Stimulated activated memory B cell treated with anti-CD40 and anti-IgM and Interleukin-4, amounts not matched to agents 10 μg/mL and 1 μg/mL and 100 μg/mL, for 72 hours (primary cell): ENCODE measurements around the gene ADAD2.
"Not testable (repeated sequence)": the region's sequence is repeated elsewhere in the genome, so short reads cannot be mapped to it uniquely, and the experiment has no call there.

Source experiments
- ATAC-seq: fragments of 150-1000 bp; cut with Tn5 transposase; 2 replicates; pipeline ENCODE4 v1.10.0; 2021
- H3K27ac Mint-ChIP-seq: one replicate; pipeline ENCODE4 v1.8.0; 2022; ENCODE audit warnings: mild to moderate bottlenecking, mixed read lengths
- H3K27me3 Mint-ChIP-seq: one replicate; pipeline ENCODE4 v1.8.0; 2022; ENCODE audit warnings: mixed read lengths
- H3K36me3 Mint-ChIP-seq: one replicate; pipeline ENCODE4 v1.8.0; 2022; ENCODE audit warnings: mixed read lengths
- H3K4me1 Mint-ChIP-seq: one replicate; pipeline ENCODE4 v1.8.0; 2022; ENCODE audit warnings: mixed read lengths
- H3K4me3 Mint-ChIP-seq: one replicate; pipeline ENCODE4 v1.8.0; 2022; ENCODE audit warnings: mild to moderate bottlenecking, moderate library complexity, mixed read lengths
- H3K9me3 Mint-ChIP-seq: one replicate; pipeline ENCODE4 v1.8.0; 2022; ENCODE audit warnings: mixed read lengths

Gene ADAD2

GRCh38 chr16:84198401-84198800, 7.4 kb downstream of the ADAD2 start:
- Mint-ChIP-seq H3K4me1 (peaks cover 10% of the 10 kb centered on the region), H3K27ac (no peak overlapping the region), H3K27me3 (peaks cover 42% of the 10 kb centered on the region), H3K9me3 (peaks cover 3% of the 10 kb centered on the region), H3K36me3 (no peaks in the 10 kb centered on the region), H3K4me3 (no peak overlapping the region)
- no peak for ATAC-seq

GRCh38 chr16:84199097-84199496, 8.1 kb downstream of the ADAD2 start:
- peaks cover 7% of the 10 kb centered on the region for H3K4me1 Mint-ChIP-seq
- no peaks in the 10 kb centered on the region for H3K36me3 Mint-ChIP-seq
- no peak for ATAC-seq
- no peak overlapping the region for H3K27ac Mint-ChIP-seq
- peaks cover 42% of the 10 kb centered on the region for H3K27me3 Mint-ChIP-seq
- no peak overlapping the region for H3K4me3 Mint-ChIP-seq
- peaks cover 3% of the 10 kb centered on the region for H3K9me3 Mint-ChIP-seq

GRCh38 chr16:84199861-84200260, 8.9 kb downstream of the ADAD2 start:
- H3K4me1 Mint-ChIP-seq = no peaks in the 10 kb centered on the region
- no peak overlapping the region for H3K27ac Mint-ChIP-seq
- no peaks in the 10 kb centered on the region for H3K36me3 Mint-ChIP-seq
- H3K27me3 Mint-ChIP-seq = peaks cover 34% of the 10 kb centered on the region
- ATAC-seq = no peak
- peaks cover 3% of the 10 kb centered on the region for H3K9me3 Mint-ChIP-seq
- H3K4me3 Mint-ChIP-seq = no peak overlapping the region

- not testable (repeated sequence) for H3K27me3 Mint-ChIP-seq, H3K9me3 Mint-ChIP-seq, H3K4me1 Mint-ChIP-seq, H3K4me3 Mint-ChIP-seq, ATAC-seq, H3K36me3 Mint-ChIP-seq, H3K27ac Mint-ChIP-seq
Measured at GRCh38 chr16:84204551-84204950, 13.6 kb downstream of the ADAD2 start.

GRCh38 chr16:84205123-84205522, 14.2 kb downstream of the ADAD2 start:
- ATAC-seq, H3K27ac Mint-ChIP-seq, H3K4me3 Mint-ChIP-seq, H3K9me3 Mint-ChIP-seq, H3K4me1 Mint-ChIP-seq, H3K27me3 Mint-ChIP-seq, H3K36me3 Mint-ChIP-seq: not testable (repeated sequence)

GRCh38 chr16:84205976-84206691, 15.2 kb downstream of the ADAD2 start:
- Mint-ChIP-seq H3K36me3 (no peaks in the 10 kb centered on the region), H3K27ac (no peak overlapping the region), H3K27me3 (no peaks in the 10 kb centered on the region), H3K4me3 (no peak overlapping the region), H3K9me3 (peaks cover 8% of the 10 kb centered on the region), H3K4me1 (no peaks in the 10 kb centered on the region)
- no peak for ATAC-seq

GRCh38 chr16:84207251-84207650, 16.3 kb downstream of the ADAD2 start:
- Mint-ChIP-seq H3K36me3 (no peaks in the 10 kb centered on the region), H3K27ac (no peak overlapping the region), H3K4me3 (no peak overlapping the region), H3K9me3 (peaks cover 8% of the 10 kb centered on the region), H3K4me1 (no peaks in the 10 kb centered on the region), H3K27me3 (no peaks in the 10 kb centered on the region)
- no peak for ATAC-seq

- Mint-ChIP-seq H3K4me3 (no peak overlapping the region), H3K36me3 (no peaks in the 10 kb centered on the region), H3K4me1 (no peaks in the 10 kb centered on the region), H3K27me3 (no peaks in the 10 kb centered on the region), H3K9me3 (peaks cover 5% of the 10 kb centered on the region), H3K27ac (no peak overlapping the region)
- no peak for ATAC-seq
Measured at GRCh38 chr16:84207879-84208278, 16.9 kb downstream of the ADAD2 start.

GRCh38 chr16:84209989-84210388, 19.0 kb downstream of the ADAD2 start:
- H3K36me3 Mint-ChIP-seq = no peaks in the 10 kb centered on the region
- no peak overlapping the region for H3K27ac Mint-ChIP-seq
- no peaks in the 10 kb centered on the region for H3K27me3 Mint-ChIP-seq
- ATAC-seq = no peak
- peaks cover 5% of the 10 kb centered on the region for H3K9me3 Mint-ChIP-seq
- H3K4me3 Mint-ChIP-seq = no peak overlapping the region
- H3K4me1 Mint-ChIP-seq = no peaks in the 10 kb centered on the region

- H3K27me3 Mint-ChIP-seq = peaks cover 4% of the 10 kb centered on the region
- no peaks in the 10 kb centered on the region for H3K4me1 Mint-ChIP-seq
- no peak overlapping the region for H3K27ac Mint-ChIP-seq
- H3K36me3 Mint-ChIP-seq = no peaks in the 10 kb centered on the region
- no peak for ATAC-seq
- peaks cover 5% of the 10 kb centered on the region for H3K9me3 Mint-ChIP-seq
- no peak overlapping the region for H3K4me3 Mint-ChIP-seq
Measured at GRCh38 chr16:84212154-84212553, 21.2 kb downstream of the ADAD2 start.

GRCh38 chr16:84212631-84213030, 21.7 kb downstream of the ADAD2 start:
- no peaks in the 10 kb centered on the region for H3K36me3 Mint-ChIP-seq
- H3K27me3 Mint-ChIP-seq = peaks cover 8% of the 10 kb centered on the region
- H3K4me1 Mint-ChIP-seq = no peaks in the 10 kb centered on the region
- H3K27ac Mint-ChIP-seq = no peak overlapping the region
- H3K9me3 Mint-ChIP-seq = peaks cover 5% of the 10 kb centered on the region
- no peak overlapping the region for H3K4me3 Mint-ChIP-seq
- no peak for ATAC-seq

GRCh38 chr16:84214451-84215066, 23.6 kb downstream of the ADAD2 start:
- no peak for ATAC-seq
- Mint-ChIP-seq H3K9me3 (no peaks in the 10 kb centered on the region), H3K27me3 (peaks cover 8% of the 10 kb centered on the region), H3K27ac (no peak overlapping the region), H3K4me3 (no peak overlapping the region), H3K4me1 (no peaks in the 10 kb centered on the region), H3K36me3 (no peaks in the 10 kb centered on the region)

GRCh38 chr16:84215531-84215930, 24.6 kb downstream of the ADAD2 start:
- Mint-ChIP-seq H3K27me3 (peaks cover 11% of the 10 kb centered on the region), H3K36me3 (no peaks in the 10 kb centered on the region), H3K4me3 (no peak overlapping the region), H3K27ac (no peak overlapping the region), H3K9me3 (no peaks in the 10 kb centered on the region), H3K4me1 (no peaks in the 10 kb centered on the region)
- no peak for ATAC-seq

GRCh38 chr16:84216144-84216543, 25.2 kb downstream of the ADAD2 start:
- not testable (repeated sequence) for ATAC-seq, H3K4me3 Mint-ChIP-seq, H3K27ac Mint-ChIP-seq, H3K4me1 Mint-ChIP-seq, H3K9me3 Mint-ChIP-seq, H3K36me3 Mint-ChIP-seq
- peaks cover 17% of the 10 kb centered on the region for H3K27me3 Mint-ChIP-seq

- Mint-ChIP-seq H3K4me3 (no peak overlapping the region), H3K27me3 (peaks cover 37% of the 10 kb centered on the region), H3K27ac (no peak overlapping the region), H3K4me1 (no peaks in the 10 kb centered on the region), H3K36me3 (no peaks in the 10 kb centered on the region), H3K9me3 (no peaks in the 10 kb centered on the region)
- no peak for ATAC-seq
Measured at GRCh38 chr16:84218176-84218823, 27.3 kb downstream of the ADAD2 start.

- Mint-ChIP-seq H3K36me3 (no peaks in the 10 kb centered on the region), H3K27ac (no peak overlapping the region), H3K27me3 (peaks cover 37% of the 10 kb centered on the region), H3K9me3 (no peaks in the 10 kb centered on the region), H3K4me3 (no peak overlapping the region), H3K4me1 (no peaks in the 10 kb centered on the region)
- no peak for ATAC-seq
Measured at GRCh38 chr16:84218956-84219355, 28.0 kb downstream of the ADAD2 start.
